Erythroblast (primary cell): ENCODE data around the gene KIDINS220.

Source experiments
- DNase-seq, 2 experiments: peaks; one replicate each; lab custom pipeline; 2025; lab: John Stamatoyannopoulos, UW
- GATA1 ChIP-seq: IDR thresholded peaks from 2 replicates; pipeline ENCODE4 v1.6.1; 2011; ENCODE audit warnings: low read depth, mild to moderate bottlenecking, control low read depth, low read length, moderate library complexity
- POLR2A ChIP-seq: IDR thresholded peaks from 2 replicates; pipeline ENCODE4 v1.6.1; 2011; ENCODE audit warnings: mild to moderate bottlenecking, low read length

KIDINS220 gene

DNA sequence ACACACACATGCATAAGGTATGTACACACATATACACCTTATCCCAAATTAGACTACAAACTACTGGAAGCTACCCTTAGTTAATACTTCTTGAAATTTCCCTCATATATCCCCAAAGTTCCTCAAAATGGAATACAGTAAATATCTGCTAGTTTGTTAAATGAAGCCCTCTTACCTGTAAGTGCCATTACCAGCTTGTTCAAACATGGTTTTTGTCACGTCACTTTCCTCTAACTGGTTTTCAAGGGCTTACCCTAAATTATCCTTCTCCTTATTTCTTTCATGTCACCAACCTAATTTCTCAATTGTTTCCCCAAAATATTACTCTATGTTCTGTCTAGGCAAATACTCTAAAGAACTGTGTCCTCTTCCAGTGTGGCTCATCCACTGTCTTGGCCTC, 24.4 kb upstream of the KIDINS220 start:
- no peak for DNase-seq
- no peak for TF ChIP-seq POLR2A
- TF ChIP-seq GATA1 = no peak

GRCh38 chr2:8860239-8860638, 22.8 kb upstream of the KIDINS220 start:
- TF ChIP-seq POLR2A (no peak), GATA1 (no peak)

DNA sequence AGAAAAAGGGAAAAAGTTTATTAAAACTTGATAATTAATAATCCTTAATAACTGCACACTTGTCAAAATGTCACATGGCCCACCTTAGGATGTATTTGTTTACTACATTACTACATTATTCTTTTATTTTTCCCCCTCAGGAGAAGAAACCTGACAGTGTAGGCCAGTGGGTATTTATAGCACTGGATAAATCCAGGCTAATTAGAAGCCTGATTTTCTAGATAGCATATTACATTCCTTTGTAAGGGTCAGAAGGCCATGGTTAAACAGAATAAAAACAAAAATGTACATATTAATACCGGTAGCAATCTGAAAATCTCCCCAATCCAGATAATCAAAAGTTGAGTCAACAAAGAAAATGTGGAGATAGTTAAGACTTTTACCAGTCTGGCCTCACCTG, 21.5 kb upstream of the KIDINS220 start:
- no peak for TF ChIP-seq POLR2A
- TF ChIP-seq GATA1 = no peak
- no peak for DNase-seq

More at GRCh38 chr2:8860239-8860638, 22.8 kb upstream of the KIDINS220 start:
- DNase-seq = no peak

- no peak for TF ChIP-seq POLR2A
- no peak for DNase-seq
These were observed 20.9 kb upstream of the KIDINS220 start for GRCh38 chr2:8858264-8858663.

- DNase-seq = no peak
- TF ChIP-seq POLR2A = no peak
- TF ChIP-seq GATA1 = no peak
These were observed 20.3 kb upstream of the KIDINS220 start for GRCh38 chr2:8857709-8858108.

GRCh38 chr2:8856176-8856575, 18.8 kb upstream of the KIDINS220 start:
- DNase-seq = no peak
- TF ChIP-seq POLR2A (no peak), GATA1 (no peak)

GRCh38 chr2:8855010-8855409, 17.6 kb upstream of the KIDINS220 start:
- no peak for DNase-seq
- TF ChIP-seq POLR2A (no peak), GATA1 (no peak)

GRCh38 chr2:8853426-8853825, 16.0 kb upstream of the KIDINS220 start:
- TF ChIP-seq GATA1 (no peak), POLR2A (no peak)
- DNase-seq = no peak

- DNase-seq = peak in 1 of 2 experiments; percentile 14
- TF ChIP-seq POLR2A (no peak), GATA1 (no peak)
These were observed 14.6 kb upstream of the KIDINS220 start for GRCh38 chr2:8851811-8852560.

- TF ChIP-seq POLR2A (no peak), GATA1 (no peak)
- no peak for DNase-seq
These were observed 13.6 kb upstream of the KIDINS220 start for GRCh38 chr2:8850845-8851487.

DNA sequence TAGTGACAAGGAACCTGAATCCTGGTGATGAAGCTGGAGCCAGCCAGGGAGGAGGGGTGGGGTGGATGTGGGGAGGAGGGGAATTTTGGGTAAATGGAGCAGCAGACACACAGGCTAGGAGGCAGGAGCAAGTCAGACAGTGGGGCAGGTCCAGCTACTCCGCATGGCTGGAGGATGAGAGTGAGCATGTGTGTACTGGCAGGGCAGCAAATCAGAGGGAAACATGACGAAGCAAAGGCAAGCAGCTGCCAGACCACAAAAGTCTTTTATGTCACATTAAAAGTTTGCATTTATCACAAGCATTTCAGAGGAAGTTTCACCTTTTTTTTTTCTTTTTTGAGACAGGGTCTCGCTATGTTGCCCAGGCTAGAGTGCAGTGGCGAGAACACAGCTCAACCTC, 11.9 kb upstream of the KIDINS220 start:
- no peak for DNase-seq
- TF ChIP-seq GATA1 = no peak
- TF ChIP-seq POLR2A = no peak

DNA sequence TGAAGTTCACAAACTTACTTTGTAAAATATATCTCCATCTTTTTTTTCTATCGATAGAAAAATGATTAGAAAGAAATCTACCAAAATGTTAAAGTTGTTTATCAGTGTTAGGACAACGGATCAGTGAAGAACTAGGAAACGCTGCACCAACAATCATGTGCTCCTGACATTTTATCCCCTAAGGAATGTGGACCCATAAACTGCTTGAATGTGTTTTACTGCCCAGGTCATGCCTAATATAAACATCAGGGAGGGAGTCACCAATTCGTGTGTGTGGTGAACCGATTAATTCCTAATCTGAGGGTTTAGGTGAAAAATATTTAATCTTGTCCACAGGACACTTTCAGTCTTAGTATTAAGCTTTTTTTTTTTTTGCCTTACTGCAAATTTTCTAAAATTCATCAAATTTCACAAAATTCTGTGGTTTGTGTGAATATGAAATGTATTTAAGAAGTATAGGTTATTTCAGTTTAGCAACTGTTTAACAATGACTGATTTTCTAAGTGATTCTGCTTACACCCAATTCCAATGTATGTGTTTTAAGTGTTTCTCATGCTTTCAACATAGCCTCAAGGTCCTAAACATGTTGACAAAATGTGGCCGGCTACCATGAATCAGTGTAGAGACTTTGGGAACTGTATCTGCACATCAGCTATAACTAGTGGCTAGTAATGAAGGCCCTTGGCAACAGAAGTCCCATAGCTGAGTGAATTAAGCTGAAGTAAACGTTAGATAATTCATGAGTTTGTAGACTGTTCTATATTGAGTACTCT, 11.1 kb upstream of the KIDINS220 start:
- TF ChIP-seq POLR2A (no peak), GATA1 (no peak)

GRCh38 chr2:8847400-8847799, 10.0 kb upstream of the KIDINS220 start:
- no peak for TF ChIP-seq GATA1
- TF ChIP-seq POLR2A = no peak
- no peak for DNase-seq

More for the DNA sequence above, 11.1 kb upstream of the KIDINS220 start:
- DNase-seq = no peak

GRCh38 chr2:8841932-8842331, 4.5 kb upstream of the KIDINS220 start:
- DNase-seq = no peak
- TF ChIP-seq GATA1 (no peak), POLR2A (no peak)
